GM12892 (cell line): Measurements from ENCODE around the gene CDC37L1.

ENCODE experiments used
- DNase-seq: peaks from one replicate; pipeline ENCODE4 v3.0.0; 2011; ENCODE audit not compliant: insufficient read length
- FAIRE-seq: peaks from 2 replicates; lab custom pipeline; 2011; peaks lifted over from hg19 to GRCh38; lab: Jason Lieb, UNC
- POLR2A ChIP-seq: IDR thresholded peaks from 2 replicates; pipeline ENCODE4 v1.6.1; 2011; ENCODE audit warnings: low read depth, low read length, control low read depth
- POLR2AphosphoS5 ChIP-seq: IDR thresholded peaks from 2 replicates; pipeline ENCODE4 v1.6.1; 2011; ENCODE audit warnings: low read depth, low read length, control low read depth
- TAF1 ChIP-seq: IDR thresholded peaks from 2 replicates; pipeline ENCODE4 v1.6.1; 2011; ENCODE audit warnings: low read depth, mild to moderate bottlenecking, control low read depth, low read length, borderline replicate concordance

CDC37L1 gene

DNA sequence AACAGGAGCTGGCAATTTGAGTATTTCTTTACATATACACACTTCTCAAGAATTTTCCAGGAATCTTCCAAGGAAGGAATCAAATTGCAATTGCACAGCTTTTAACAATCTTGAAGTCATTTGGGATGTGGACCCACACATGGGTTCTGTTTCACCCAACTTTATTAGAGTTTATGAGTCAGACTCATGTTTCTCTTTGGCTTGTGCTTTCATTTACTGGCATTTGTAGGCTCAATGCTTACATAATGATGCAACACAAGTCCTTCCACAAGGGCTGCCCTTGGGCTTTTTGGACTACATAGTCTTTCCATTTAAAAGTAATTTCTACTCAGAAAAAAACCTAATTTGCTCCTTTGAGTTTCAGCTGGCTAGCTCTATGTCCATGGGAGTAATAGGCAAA is 4.6 kb upstream of the CDC37L1 start:
- no peak for FAIRE-seq
- DNase-seq: no peak
- TF ChIP-seq POLR2AphosphoS5: no peak
- TF ChIP-seq POLR2A: no peak
- TF ChIP-seq TAF1: no peak

DNA sequence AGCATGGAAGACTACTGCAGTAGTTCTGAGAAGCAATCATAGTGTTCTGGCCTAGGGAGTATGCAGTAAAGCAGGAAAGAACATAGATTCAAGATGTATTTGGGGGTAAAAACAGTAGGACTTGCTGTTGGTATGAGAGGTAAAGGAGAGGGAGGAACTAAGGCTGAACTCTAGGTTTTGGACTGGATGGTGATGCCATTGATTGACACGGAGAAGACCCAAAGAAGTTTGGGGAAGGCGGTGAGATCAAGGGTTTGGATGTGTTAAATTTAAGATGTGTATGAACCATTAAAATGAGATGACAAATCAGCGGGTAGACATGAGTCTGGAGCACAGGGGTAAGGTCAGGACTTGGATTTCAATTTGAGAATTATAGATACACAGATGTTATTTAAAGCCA is 2.0 kb upstream of the CDC37L1 start:
- DNase-seq: no peak
- no peak for FAIRE-seq
- TF ChIP-seq POLR2AphosphoS5 (no peak), TAF1 (no peak), POLR2A (no peak)

- FAIRE-seq (peak; percentile 65), DNase-seq (no peak)
- TF ChIP-seq TAF1: no peak
- no peak for TF ChIP-seq POLR2AphosphoS5
- no peak for TF ChIP-seq POLR2A
These were observed 596 bp upstream of the CDC37L1 start for GRCh38 chr9:4678679-4679267.

DNA sequence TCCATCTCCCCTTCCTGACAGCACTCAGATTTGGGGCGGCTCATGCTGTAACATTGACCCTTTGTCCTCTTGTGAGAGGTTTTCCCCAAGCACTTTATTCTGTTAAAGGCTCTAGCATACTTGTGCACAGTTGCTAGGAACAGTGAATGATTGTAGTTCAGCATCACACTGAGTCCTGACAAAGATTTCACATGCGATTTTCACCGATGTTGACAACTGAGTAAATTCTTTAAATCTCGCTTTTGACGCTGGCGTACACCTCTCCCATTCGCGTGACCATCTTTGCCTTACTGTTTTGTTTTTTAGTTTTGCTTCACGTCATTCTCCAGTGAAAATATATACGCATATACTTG is 780 bp downstream of the CDC37L1 start:
- TF ChIP-seq POLR2AphosphoS5: no peak
- TF ChIP-seq POLR2A: no peak
- no peak for TF ChIP-seq TAF1
- FAIRE-seq: peak; percentile 53
- DNase-seq: no peak

DNA sequence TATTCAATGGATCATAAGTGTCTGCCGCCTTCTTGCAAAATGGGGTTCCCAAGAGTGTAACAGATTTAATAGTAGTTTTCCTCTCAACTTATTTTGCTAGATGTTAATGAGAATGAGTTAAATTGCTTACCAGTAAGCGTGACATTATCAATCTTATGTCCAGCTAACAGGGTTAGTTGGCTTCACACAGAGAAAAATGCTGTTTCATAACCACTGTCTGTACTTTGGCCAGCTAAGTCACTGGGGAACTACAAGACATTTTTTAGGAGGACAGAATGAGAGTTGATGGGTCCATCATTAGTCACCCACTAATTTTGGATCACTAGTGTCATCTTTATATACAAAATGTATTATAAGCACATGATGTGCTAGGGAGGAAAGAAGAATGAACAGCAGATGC is 1.4 kb downstream of the CDC37L1 start:
- TF ChIP-seq POLR2AphosphoS5: no peak
- TF ChIP-seq TAF1: no peak
- no peak for TF ChIP-seq POLR2A
- no peak for DNase-seq
- no peak for FAIRE-seq

- TF ChIP-seq TAF1 (no peak), POLR2A (no peak), POLR2AphosphoS5 (no peak)
- FAIRE-seq (no peak), DNase-seq (no peak)
These were observed 5.5 kb downstream of the CDC37L1 start for GRCh38 chr9:4684820-4685219.

DNA sequence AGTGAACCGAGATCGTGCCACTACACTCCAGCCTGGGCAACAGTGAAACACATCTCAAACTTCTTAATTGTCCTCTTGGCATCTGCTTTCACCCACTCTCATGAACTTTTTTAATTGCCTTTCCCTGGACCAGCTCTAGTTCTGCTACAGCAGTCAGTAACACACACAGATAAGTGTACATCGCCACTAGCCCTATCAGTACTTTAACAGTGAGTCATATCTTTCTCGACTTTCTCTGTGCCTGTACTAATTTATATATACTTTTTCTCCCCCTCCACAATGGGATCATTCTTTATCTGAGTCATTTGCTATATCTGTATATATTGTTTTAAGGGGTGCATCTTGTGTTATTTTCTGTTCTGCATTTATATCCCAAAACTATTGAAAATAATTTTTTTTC is 6.7 kb downstream of the CDC37L1 start:
- no peak for DNase-seq
- TF ChIP-seq TAF1 (no peak), POLR2AphosphoS5 (no peak), POLR2A (no peak)
- peak; percentile 38 for FAIRE-seq

GRCh38 chr9:4686584-4686983 is 7.2 kb downstream of the CDC37L1 start:
- TF ChIP-seq POLR2A (no peak), TAF1 (no peak), POLR2AphosphoS5 (no peak)
- FAIRE-seq (no peak), DNase-seq (no peak)

DNA sequence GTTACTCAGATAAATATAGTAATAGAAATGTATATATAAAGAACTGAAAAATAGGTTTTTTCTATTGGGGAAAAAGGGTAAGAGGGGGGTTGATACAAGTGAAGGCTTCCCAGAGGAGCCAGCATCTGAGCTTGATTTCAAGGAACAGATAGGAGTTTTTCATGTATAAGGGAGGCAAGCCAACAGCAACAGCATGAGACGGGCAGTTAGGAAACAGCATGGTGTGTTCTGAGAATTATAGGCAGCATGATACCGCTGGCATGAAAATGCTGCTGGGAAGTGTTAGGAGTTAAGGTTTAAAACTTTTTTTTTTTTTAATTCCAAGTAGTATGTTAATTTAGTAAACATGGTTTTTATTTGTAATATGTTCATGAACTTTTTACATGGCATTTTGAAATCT is 9.7 kb downstream of the CDC37L1 start:
- FAIRE-seq (peak; percentile 63), DNase-seq (no peak)
- TF ChIP-seq POLR2AphosphoS5 (no peak), TAF1 (no peak), POLR2A (no peak)

DNA sequence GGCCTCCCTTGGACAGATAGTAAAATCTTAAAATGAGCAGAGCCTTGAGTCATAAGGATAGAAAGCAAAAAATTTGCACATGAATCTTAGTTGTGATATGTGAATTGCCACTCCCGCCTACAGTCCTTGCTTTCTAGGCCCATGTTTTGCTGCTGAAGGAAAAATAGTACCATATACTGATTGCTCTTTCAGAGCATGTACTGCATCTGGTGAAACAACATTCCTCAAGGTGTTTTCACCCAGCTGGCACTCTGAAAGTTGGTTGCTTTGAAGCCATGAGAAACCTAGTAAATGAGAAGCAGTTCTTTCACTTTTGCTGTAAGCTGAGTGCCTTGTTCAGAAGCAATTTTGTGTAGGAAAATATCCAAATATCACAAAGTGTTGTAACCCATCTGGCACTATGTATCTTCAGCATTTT is 10.3 kb downstream of the CDC37L1 start:
- TF ChIP-seq POLR2A (no peak), TAF1 (no peak), POLR2AphosphoS5 (no peak)
- DNase-seq (no peak), FAIRE-seq (no peak)

GRCh38 chr9:4690144-4690543 is 10.8 kb downstream of the CDC37L1 start:
- DNase-seq (no peak), FAIRE-seq (peak; percentile 85)
- no peak for TF ChIP-seq POLR2A
- TF ChIP-seq POLR2AphosphoS5: no peak
- no peak for TF ChIP-seq TAF1

DNA sequence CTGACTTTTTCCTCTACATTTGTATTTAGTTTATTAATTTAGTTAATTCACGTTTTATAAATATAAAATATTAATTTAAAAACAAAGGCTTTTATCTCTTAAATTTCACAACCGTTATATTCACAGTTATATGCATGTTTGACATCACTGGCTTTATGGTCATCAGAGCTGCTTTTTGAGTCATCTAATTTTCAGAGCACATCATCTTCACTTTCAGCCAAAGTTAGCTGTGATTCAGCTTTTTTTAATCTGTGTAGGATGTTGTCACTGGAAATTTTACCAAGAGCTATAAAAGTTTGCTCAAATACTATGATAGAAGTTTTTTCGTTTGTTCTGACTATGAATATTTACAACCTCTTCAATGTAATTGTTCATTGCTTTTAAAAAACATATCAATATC is 12.4 kb downstream of the CDC37L1 start:
- DNase-seq (no peak), FAIRE-seq (no peak)
- TF ChIP-seq POLR2A (no peak), TAF1 (no peak), POLR2AphosphoS5 (no peak)
